HG03378 (cell line): Measurements from ENCODE around the gene ARL2BP.
"Not testable (repeated sequence)": the region's sequence is repeated elsewhere in the genome, so short reads cannot be mapped to it uniquely, and the experiment has no call there.

ENCODE experiments used
- ATAC-seq: cut with Tn5 transposase; IDR thresholded peaks from one replicate; pipeline ENCODE4 v1.9.1; 2021; ENCODE audit warnings: mild to moderate bottlenecking, moderate library complexity; ENCODE audit not compliant: unreplicated experiment

The ARL2BP gene

DNA sequence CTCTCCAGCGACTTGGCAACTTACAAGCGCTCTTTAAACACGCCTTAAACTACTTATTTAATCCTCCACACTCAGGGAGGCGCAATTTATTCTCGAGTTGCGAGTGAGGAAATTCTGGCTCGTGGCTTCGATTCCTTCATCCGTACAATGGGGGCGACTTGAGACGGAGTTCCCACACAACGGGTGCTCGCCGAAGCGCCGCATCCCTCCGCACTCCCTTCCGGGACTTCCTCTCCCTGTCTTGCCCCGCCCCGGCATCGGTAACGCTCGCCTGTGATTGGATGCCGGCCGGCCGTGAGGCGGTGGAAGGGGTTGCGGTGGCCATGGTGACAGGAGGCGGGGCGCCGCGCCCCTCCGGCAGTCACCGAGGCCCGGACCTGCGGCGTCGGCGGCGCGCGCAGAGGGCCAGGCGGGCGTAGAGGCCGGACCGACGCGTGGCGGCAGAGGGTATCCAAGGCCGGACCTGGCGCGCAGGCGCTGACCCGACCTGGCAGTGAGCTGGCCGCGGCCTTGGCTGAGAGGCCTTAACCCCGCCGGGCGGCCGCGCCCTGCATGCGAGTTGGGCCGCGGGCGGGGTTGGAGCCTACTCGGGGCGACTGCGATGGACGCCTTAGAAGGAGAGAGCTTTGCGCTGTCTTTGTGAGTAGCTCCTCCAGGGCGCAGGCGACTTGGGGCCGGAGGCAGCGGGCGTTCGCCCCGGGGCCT, at the start of gene ARL2BP:
ARL2BP (plus strand) TSS at position 493 of the 705 bp plus-strand sequence; CDS start at position 602, 109 bp downstream.
- peak; percentile 85 for ATAC-seq

DNA sequence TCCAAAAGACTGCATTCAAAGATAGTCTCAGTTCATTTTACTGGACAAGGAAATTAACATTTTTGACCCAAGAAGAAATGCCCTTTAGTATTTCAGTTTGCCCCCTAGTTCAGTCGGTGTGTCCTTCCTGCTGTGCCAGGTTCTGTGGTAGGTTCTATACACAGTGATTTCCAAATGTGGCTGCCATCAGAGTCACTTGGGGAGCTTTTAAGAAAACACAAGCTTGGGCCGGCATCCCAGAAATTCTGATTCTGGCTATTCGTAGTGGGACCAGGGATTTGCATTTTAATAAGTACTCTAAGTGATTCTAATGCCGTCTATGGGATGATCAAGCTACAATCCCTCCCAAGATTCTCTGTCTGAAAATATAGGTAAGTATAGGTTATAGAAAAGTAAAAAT, 48.8 kb upstream of the ARL2BP start:
- no peak for ATAC-seq

DNA sequence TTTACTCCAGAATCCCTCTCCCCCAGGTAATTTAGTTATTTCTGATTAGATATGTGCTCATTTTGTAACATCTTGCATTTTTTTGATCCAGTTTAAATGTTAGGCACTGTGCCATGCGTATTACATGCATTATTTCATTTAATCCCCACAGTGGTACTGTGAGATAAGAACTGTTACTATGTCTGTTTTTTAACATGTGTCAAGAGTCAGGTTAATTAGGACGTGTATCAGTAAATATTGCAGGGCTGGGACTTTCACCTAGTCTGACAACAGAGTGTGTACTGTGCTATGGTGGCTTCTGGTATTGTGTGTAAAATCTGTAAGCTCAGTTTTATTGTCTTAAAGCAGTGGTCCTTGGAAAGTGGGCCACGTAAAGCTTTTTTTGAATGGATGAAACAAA, 48.3 kb upstream of the ARL2BP start:
- no peak for ATAC-seq

DNA sequence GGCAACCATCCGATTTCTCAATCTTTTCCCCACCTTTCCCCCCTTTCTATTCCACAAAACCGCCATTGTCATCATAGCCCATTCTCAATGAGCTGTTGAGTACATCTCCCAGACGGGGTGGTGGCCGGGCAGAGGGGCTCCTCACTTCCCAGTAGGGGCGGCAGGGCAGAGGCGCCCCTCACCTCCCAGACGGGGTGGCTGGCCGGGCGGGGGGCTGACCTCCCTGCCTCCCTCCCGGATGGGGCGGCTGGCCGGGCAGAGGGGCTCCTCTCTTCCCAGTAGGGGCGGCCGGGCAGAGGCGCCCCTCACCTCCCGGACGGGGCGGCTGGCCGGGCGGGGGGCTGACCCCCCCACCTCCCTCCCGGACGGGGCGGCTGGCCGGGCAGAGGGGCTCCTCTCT, 44.7 kb upstream of the ARL2BP start:
- not testable (repeated sequence) for ATAC-seq

DNA sequence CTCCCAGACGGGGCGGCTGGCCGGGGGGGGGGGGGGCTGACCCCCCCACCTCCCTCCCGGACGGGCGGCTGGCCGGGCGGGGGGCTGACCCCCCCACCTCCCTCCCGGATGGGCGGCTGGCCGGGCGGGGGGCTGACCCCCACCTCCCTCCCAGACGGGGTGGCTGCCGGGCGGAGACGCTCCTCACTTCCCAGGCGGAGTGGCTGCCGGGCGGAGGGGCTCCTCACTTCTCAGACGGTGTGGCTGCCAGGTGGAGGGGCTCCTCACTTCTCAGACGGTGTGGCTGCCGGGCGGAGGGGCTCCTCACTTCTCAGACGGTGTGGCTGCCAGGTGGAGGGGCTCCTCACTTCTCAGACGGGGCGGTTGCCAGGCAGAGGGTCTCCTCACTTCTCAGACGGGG, 44.1 kb upstream of the ARL2BP start:
- not testable (repeated sequence) for ATAC-seq

DNA sequence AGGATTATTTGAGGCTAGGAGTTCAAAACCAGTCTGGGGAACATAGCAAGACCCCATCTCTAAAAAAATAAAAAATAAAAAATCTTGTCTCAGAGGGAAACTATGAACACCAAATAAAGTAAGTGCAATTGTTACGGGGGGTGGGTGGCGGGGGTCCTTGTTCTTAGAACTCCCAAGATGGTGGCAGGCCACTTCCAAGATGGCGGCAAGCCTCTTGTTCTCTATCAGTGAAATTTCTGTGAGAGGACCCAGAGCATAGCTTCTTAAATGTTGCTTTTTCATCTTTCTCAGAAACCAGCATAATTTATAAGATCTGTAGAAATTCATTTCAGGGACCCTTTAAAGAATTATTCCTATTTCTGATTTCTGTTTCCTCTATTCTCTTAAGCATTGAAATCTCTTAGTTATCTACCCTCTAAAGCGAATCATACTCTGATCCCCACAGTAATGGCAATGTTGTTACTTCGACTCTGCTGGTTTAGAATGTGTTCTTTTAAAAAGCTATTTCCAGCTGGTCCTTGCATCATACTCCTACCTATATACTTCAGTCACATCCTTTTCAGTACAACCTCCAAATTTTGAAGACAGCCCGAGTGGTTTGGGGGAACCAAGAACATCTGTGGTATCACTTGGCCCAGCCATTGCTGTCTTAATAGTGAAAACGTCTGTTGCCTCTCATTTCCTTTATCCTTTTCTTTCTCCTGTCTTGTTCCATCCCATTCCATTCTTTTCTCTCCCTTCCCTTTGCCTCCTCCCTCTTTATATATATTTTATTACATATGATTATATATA, 42.8 kb upstream of the ARL2BP start:
- ATAC-seq, result no peak

DNA sequence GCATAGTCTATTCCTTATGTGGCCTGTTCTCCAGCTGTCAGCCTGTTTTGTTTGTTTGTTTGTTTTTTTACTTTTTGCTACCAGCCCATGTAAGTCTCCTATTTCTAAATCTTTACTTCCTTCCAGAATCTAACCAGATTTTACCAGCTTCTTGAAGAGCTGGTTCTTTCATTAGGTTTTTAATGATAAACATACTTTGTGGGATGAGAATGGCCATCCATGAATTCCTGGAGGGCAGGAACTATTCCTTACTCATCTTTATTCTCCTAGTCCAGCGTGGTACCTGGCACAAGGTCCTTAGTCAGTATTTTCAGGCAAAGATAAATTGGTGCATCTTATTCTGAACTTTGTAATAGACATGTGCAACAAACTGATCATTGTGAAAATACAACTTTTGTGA, 41.6 kb upstream of the ARL2BP start:
- no peak for ATAC-seq

DNA sequence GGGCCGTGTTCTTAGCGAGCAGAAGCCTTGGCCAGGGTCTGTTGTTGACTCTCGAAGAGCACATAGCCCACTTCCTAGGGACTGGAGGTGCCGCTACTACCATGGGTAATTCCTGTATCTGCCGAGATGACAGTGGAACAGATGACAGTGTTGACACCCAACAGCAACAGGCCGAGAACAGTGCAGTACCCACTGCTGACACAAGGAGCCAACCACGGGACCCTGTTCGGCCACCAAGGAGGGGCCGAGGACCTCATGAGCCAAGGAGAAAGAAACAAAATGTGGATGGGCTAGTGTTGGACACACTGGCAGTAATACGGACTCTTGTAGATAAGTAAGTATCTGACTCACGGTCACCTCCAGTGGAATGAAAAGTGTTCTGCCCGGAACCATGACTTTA, 40.4 kb upstream of the ARL2BP start:
- no peak for ATAC-seq

DNA sequence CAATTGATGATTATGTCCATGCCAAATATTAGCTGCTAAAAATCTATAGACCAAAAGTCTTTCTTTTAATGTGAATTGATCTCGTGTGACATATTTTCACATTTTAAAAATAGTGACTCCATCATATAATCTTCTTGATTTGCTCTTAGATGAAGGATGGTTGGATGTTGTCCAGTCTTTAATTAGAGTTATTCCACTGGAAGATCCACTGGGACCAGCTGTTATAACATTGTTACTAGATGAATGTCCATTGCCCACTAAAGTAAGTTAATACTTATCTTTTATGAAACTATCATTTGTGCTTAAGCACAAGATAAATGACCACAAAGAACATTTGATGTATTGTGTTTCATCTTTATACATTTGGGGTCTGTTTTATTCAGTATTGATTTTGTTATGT, 36.1 kb upstream of the ARL2BP start:
- no peak for ATAC-seq

DNA sequence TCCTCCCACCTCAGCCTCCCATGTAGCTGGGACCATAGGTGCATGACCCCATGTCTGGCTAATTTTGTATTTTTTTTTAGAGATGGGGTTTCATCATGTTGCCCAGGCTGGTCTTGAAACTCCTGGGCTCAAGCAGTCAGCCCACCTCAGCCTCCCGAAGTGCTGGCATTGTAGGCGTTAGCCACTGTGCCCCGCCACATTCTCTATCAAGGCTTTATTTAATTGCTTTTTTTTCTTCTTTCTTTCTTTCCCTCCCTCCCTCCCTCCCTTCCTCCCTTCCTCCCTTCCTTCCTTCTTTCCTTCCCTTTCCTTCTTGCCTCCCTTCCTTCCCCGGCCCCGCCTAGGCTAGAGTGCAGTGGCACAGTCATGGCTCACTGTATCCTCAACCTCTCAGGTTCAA, 35.3 kb upstream of the ARL2BP start:
- ATAC-seq, result no peak

DNA sequence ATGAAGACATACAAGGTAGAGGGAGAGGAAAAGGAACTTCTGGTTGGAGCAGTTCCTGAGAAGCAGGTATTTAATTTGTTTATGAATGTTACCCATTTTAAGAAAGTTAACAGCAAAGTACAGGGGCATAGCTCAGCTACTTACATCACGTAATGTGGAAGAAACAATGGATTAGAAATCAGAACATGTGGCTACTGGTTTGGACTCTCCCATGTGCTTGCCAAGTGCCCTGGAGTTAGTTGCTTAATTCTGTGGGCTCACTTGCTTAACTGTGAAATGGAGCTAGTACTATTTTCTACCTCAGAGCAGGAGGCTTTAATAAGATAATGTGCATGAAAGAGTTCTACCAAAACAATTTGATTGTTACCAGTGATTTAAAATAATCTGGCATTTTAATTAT, 31.6 kb upstream of the ARL2BP start:
- no peak for ATAC-seq

DNA sequence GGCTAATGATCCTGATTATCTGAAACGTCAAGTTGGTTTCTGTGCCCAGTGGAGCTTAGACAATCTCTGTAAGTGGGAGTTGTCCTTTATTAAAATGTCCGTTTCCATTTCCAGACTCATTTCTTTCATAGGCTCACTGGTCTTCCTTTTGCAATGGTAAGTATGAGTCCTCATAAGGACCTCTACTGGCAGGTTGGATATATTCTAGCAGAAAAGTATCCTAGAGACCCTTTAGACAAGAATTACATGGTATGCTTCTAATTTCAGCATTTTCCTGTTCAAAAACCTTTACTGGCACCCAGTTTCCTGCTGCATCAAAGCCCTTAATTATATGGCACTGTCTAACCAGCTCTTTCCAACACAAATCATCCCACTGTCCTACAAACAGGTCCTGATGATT, 28.1 kb upstream of the ARL2BP start:
- no peak for ATAC-seq

DNA sequence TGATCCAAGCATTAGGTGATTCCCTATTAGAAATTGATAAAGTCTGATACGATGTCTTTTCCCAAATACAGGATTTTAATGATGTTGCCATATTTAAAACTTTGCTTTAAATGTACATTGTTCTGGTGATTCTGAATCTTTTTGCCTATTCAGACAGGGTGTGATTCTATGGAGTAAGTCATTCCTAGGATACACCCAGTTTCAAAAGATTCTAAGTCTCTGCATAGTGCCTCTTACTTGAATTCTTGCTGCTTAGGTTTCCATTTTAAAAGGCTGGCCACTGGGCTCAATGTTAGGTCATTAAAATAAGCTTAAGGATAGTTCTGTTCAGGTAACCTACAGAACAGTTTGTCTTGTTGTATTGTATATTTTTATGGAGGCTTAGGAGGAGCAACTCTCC, 22.0 kb upstream of the ARL2BP start:
- no peak for ATAC-seq

DNA sequence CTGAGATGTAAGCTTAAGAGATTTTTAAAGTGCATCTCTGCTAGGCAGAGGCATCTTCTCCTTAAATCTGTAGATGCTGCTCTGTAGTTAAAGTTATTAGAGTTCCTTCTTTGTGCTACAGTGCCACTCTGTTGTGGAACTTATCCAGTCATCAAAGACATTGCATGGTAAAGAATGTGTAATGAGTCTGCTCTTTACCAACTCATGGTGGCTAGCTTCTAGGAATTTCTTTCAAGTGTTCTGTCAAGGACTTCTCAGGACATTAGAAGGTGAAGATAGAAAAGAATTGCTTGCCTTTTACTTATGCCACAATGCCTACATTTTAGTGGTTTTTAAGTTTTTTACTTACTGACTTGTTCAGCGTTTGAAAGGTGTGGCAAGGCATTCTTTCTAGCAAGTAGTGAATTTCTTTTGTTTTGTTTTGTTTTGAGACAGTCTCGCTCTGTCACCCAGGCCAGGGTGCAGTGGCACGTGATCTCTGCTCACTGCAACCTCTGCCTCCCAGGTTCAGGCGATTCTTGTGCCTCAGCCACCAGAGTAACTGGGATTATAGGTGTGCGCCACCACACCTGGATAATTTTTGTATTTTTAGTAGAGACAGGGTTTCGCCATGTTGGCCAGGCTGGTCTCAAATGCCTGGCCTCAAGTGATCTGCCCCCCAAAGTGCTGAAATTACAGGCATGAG, 20.3 kb upstream of the ARL2BP start:
- no peak for ATAC-seq

DNA sequence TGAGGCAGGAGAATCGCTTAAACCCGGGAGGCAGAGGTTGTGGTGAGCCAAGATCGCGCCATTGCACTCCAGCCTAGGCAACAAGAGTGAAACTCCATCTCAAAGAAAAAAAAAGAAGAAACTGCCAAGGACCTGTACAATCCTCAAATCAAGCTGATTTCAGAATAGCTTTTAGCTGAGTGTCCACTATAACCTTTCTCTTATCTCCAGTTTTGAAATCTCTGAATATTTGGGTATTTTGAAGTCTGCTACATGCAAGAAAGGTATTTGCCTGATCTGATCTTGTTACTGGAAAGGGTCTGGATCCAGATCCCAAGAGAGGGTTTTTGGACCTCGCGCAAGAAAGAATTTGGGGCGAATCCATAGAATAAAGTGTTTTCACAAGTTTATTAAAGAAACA, 19.1 kb upstream of the ARL2BP start:
- no peak for ATAC-seq

DNA sequence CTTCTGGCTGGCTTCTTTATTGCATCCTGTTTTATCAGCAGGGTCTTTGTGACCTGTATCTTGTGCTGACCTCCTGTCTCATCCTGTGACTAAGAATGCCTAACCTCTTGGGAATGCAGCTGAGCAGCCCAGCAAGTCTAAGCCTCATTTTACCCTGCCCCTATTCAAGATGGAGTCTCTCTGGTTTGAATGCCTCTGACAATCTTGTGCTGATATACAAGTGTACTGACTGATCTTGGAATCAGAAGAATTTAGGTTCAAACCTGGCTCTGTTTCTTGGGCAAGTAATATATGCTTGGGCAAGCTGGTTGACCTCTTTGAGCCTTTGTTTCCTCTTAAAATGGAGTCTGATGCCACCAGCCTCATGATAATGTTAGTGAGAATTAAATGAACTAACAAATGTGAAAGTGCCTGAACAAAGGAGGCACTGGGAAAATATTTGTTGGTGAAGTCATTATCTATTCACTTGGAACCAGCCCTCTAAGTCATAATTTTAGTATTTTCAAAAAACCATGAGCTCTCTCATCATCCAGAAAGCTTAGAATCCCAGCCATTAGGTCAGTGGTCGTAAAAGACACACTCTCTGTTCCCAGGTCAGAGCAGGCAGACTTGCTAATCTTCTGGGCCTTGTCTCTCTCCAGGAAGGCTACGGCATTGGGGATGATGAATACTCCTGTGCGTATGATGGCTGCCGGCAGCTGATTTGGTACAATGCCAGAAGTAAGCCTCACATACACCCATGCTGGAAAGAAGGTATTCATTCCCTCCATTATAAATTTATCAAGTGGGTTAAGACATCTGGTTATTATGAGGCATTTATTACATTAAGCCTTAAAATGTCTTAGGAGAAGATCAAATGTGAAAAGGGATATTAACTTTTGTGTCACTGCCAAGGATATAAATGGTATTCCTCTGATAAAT, 18.1 kb upstream of the ARL2BP start:
- no peak for ATAC-seq

DNA sequence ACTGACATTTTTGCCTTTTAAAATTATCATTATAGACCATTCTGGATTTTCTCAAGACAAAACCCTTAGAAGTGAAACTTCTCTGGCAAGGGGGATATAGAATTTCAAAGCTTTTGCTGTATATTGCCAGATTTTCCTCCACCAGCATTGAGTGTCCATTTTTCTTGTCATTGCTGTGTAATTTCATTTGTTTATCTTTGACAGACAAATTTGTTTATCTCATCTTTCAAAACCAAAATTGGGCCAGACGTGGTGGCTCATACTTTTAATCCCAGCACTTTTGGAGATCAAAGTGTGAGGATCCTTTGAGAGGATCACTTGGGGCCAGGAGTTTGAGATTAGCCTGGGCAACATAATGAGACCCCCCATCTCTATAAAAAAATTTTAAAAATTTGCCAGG, 16.0 kb upstream of the ARL2BP start:
- no peak for ATAC-seq

DNA sequence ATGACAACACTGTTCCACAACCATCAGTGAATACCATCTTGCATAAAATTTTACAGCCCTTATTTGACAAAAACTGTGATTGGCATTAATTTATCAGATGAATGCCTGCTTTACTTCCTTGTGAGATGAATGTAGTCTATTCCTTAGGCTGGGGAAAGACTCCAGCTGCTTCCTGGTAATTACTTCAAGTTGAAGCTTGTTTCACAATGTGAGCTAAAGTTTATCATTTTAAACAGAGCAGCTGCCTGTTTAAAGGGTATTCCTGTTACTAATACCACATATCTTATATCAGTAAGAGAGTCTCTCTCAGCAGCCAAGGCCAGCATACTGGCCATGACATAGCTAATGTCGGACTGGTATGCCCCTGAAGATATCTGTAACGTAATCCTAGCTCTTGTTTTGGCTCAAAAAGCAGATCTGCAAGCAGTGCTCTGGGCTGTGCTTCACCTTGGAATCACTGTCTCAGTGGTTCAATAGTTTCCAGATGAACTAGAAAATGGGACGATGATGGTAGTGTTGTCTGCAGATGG, 13.2 kb upstream of the ARL2BP start:
- no peak for ATAC-seq

DNA sequence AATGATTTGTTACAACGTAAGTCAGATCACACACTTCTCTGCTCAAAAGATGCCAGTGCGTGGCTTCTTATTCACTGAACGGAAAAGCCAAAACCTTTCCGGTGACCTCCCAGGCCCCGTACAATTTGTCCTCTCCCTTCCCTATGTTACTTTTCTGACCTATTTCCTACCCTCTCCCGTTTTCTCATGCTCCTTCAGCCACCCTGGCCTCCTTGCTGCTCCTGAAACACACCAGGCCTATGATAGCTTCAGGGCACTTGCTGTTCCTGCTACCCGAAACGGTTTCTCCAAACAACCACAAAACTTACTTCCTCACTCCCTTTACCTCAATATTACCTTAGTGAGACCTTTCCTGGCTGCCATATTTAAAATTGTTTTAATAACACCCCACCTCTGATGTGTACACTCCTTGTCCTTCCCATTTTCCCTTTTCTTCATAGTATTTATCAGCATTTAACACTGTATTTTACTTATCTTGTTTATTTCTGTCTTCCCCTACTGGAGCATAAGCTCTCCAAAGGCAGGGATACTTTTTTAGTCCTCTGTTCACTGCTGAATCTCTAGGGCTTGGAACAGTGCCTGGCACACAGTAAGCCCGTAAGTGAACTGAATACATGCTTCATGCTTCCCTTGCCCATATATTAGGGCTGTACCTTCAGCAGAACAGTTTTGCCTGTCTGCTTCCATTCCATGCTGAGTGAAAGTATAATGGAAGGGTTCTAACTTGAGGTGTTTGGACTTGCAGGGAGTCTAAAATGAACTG, 10.9 kb upstream of the ARL2BP start:
- no peak for ATAC-seq

DNA sequence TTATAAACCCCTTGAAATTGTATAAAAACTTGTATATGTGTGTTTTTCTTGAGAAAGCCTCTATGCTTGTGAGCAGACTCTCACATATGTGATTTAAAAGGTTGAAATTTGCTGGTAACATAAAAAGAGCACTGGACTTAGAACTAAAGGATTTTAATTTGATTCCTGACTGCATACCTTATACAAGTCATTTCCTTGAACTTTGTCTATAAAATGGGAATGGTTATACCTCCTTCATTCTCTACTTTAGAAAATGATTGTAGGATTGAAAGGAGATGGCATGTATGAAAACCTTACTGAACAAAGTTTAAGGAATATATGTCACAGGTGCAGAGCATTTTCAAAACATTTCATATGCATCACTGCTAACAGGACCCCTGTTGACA, 10.4 kb upstream of the ARL2BP start:
- ATAC-seq, result no peak
